ENCODE results near the gene PRND.

Gene PRND

DNA sequence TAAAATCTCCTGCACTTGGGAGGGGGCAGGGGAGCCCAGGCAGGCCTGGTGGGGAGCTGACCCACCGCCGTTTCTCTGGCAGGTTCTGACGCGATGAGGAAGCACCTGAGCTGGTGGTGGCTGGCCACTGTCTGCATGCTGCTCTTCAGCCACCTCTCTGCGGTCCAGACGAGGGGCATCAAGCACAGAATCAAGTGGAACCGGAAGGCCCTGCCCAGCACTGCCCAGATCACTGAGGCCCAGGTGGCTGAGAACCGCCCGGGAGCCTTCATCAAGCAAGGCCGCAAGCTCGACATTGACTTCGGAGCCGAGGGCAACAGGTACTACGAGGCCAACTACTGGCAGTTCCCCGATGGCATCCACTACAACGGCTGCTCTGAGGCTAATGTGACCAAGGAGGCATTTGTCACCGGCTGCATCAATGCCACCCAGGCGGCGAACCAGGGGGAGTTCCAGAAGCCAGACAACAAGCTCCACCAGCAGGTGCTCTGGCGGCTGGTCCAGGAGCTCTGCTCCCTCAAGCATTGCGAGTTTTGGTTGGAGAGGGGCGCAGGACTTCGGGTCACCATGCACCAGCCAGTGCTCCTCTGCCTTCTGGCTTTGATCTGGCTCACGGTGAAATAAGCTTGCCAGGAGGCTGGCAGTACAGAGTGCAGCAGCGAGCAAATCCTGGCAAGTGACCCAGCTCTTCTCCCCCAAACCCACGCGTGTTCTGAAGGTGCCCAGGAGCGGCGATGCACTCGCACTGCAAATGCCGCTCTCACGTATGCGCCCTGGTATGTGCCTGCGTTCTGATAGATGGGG is 3.0 kb downstream of the PRND start:
- H3K4me3 ChIP-seq, result no peak overlapping the region
- H3K27ac ChIP-seq, result no peak overlapping the region
- TF ChIP-seq, protein P1, sequence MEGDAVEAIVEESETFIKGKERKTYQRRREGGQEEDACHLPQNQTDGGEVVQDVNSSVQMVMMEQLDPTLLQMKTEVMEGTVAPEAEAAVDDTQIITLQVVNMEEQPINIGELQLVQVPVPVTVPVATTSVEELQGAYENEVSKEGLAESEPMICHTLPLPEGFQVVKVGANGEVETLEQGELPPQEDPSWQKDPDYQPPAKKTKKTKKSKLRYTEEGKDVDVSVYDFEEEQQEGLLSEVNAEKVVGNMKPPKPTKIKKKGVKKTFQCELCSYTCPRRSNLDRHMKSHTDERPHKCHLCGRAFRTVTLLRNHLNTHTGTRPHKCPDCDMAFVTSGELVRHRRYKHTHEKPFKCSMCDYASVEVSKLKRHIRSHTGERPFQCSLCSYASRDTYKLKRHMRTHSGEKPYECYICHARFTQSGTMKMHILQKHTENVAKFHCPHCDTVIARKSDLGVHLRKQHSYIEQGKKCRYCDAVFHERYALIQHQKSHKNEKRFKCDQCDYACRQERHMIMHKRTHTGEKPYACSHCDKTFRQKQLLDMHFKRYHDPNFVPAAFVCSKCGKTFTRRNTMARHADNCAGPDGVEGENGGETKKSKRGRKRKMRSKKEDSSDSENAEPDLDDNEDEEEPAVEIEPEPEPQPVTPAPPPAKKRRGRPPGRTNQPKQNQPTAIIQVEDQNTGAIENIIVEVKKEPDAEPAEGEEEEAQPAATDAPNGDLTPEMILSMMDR (IDR thresholded peaks at IDR 0.05), result no peak
- no peak for DNase-seq (ENCODE audit: low spot score)

DNA sequence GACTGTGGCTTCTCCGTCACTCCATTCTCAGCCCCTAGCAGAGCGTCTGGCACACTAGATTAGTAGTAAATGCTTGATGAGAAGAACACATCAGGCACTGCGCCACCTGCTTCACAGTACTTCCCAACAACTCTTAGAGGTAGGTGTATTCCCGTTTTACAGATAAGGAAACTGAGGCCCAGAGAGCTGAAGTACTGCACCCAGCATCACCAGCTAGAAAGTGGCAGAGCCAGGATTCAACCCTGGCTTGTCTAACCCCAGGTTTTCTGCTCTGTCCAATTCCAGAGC is 3.5 kb downstream of the PRND start:
- Histone ChIP-seq H3K4me3 (no peak overlapping the region), H3K27ac (no peak overlapping the region)
- DNase-seq (ENCODE audit: low spot score), result no peak
- TF ChIP-seq, protein P1 (IDR thresholded peaks at IDR 0.05), result no peak

DNA sequence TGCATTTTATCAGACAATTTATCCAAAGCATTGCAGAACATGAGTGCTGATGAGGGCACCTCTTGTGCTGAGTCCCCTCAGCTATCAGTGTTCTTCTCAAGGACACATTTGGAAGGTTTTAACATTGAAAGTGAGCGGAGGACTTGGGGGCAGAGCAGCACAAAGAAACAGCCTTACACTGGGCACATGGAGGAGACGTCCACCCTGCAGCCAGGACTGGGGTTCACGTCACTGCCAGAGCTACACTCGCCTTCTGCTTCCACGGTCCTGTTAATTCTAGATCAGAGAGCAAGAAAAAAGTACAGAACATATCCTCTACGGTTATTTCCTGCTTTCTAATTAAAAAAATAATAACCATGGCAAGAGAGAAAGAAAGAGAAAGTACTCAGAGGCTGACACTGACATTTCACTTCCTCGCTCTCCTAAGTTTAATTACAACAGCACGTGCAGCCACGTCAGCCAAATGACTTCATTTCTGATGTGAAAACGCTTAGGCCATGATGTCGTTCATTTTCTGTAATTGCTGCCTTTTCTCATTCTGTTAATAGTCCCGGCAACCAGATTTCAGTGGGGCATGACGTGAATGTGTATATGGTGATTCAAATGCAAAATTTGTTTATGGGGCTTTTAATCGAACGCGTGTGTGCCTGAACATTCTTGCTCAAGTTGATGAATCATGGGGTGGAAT is 5.1 kb downstream of the PRND start:
- TF ChIP-seq, protein P1 (IDR thresholded peaks at IDR 0.05), result no peak
- DNase-seq (ENCODE audit: low spot score), result no peak
- Histone ChIP-seq H3K4me3 (peak overlapping the region; percentile 41), H3K27ac (no peak overlapping the region)

DNA sequence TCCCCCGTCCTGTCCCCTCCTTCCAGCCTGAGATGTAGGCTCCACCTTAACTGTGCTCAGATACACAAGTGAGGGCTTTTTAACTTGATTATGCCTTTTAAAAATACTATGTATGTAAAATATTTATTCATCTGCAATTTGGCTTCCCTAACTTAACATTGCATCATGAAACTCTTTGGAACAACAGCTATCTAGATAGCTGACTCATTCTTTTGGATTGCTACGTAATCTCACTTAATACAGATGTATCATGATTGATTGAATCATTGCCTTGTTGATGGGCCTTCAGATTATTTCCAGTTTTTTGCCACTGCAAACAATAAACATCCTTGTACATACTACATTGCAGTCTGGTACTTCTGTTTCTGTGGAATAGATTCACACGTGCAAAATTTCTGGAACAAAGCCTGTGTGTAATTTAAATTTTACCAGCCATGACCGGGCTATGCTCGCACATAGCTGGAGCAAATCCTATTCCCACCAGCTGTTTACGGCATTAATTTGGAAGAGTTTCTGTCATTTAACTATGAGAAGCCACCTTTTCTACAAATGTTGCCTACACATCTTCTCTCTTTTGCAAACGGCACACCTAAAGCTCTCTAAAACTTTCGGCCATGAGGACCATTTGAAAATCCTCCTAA is 6.5 kb downstream of the PRND start:
- DNase-seq (ENCODE audit: low spot score), result no peak
- H3K4me3 ChIP-seq, result no peak overlapping the region
- TF ChIP-seq, protein P1 (IDR thresholded peaks at IDR 0.05), result no peak
- H3K27ac ChIP-seq, result no peak overlapping the region

DNA sequence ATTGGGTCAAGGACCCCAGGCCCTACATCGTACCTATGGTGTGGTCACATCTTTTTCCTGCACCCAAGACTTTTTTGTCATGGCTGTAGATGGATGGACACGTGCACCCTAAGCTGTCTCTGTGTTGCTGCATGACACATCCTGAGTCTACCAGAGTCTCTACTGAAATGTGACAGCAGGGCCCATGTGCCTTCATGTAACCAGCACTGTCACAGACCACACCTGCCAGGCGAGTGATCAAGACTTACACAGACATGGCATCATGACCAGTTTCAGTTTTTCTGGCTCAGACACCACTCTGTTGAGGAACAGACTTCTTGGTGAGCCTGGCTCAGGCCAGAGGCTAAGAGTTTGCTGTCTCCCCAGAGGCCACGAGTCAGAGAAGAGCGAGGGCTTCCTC is 7.6 kb downstream of the PRND start:
- DNase-seq (ENCODE audit: low spot score), result no peak
- TF ChIP-seq, protein P1 (IDR thresholded peaks at IDR 0.05), result no peak
- no peak overlapping the region for H3K4me3 ChIP-seq
- H3K27ac ChIP-seq, result no peak overlapping the region

DNA sequence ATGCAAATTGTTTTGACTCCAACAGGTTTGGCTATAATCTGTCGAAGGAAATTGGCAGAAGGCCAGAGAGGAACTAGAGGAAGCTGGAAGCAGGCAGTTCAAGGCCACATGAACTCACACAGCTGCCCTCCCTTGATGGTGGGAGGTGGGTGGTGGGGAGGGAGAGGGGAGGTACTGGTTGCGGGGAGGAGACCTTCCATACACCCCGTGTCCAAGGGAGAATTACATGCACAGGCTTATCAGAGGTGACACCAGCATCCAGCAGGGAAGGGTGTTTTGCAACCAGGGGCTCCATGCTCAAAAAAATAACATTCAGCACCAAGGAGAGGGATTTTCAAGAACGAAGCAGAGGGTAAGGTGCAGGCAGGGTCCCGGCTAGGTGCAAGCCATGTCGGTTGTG is 9.1 kb downstream of the PRND start:
- TF ChIP-seq, protein P1 (IDR thresholded peaks at IDR 0.05), result no peak
- Histone ChIP-seq H3K27ac (no peak overlapping the region), H3K4me3 (no peak overlapping the region)
- DNase-seq (ENCODE audit: low spot score), result no peak
